H1 (cell line): Measurements from ENCODE around the gene SPIRE1.
A peak's percentile ranks its signal among the peaks of the same experiment; 100 is the strongest.

Experiments
- CREB1 ChIP-seq: IDR thresholded peaks from 2 replicates; pipeline ENCODE4 v1.6.1; 2012; ENCODE audit warnings: inconsistent platforms
- EGR1 ChIP-seq: IDR thresholded peaks from 2 replicates; pipeline ENCODE4 v1.6.1; 2011; ENCODE audit warnings: low read depth, low read length, borderline replicate concordance
- EP300 ChIP-seq, 2 experiments: IDR thresholded peaks; 1 replicate in 1 of 2; 2 replicates in 1 of 2; pipeline ENCODE4 v1.6.1; 2011 to 2012; ENCODE audit warnings: low read depth in 2 of 2, low read length in 2 of 2, mild to moderate bottlenecking in 2 of 2, borderline replicate concordance in 1 of 2, inconsistent platforms in 1 of 2, moderate library complexity in 1 of 2
- GABPA ChIP-seq: IDR thresholded peaks from 2 replicates; pipeline ENCODE4 v1.6.1; 2011; ENCODE audit warnings: mild to moderate bottlenecking, low read length, moderate library complexity, borderline replicate concordance; ENCODE audit not compliant: insufficient read depth
- POLR2AphosphoS5 ChIP-seq: IDR thresholded peaks from 2 replicates; pipeline ENCODE4 v1.6.1; 2011; ENCODE audit warnings: low read depth, low read length
- SP2 ChIP-seq: IDR thresholded peaks from 2 replicates; pipeline ENCODE4 v1.6.1; 2012; ENCODE audit warnings: mild to moderate bottlenecking, low read length, inconsistent platforms
- TEAD4 ChIP-seq: IDR thresholded peaks from 2 replicates; pipeline ENCODE4 v1.6.1; 2012; ENCODE audit warnings: low read depth, low read length, inconsistent platforms, mixed read lengths
- TF ChIP-seq, protein P1 (sequence below), 3 experiments: IDR thresholded peaks; 1 replicate in 2 of 3; 2 replicates in 1 of 3; pipeline versions ENCODE4 v1.5.1 to v1.6.1; 2011; ENCODE audit warnings: low read length in 3 of 3, mild to moderate bottlenecking in 3 of 3, inconsistent platforms in 2 of 3, low read depth in 1 of 3, moderate library complexity in 1 of 3; ENCODE audit not compliant: insufficient read depth in 1 of 3; ENCODE audit errors: control extremely low read depth in 1 of 3
- TF ChIP-seq, protein P2 (sequence below): IDR thresholded peaks from 2 replicates; pipeline ENCODE4 v1.6.1; 2012; ENCODE audit warnings: low read length, inconsistent platforms

DNA sequence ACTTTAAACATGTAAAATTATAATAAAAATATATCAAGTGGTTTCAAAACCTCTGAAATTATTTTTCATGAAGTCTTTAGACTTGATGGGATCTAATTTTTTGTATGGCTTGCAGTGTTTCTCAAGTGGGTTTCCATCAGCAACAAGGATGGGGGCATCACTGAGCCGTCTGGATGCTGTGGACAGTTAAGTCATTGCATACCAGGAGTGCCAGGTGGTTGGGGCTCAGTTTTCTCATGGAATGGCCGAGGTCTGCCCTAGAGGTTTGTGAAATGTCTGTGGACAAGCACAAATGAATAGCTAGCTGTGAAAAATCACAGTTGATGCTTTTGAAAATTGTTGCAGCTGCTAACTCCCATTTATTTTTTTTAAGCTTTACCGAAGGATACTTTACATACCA, 248.4 kb downstream of the SPIRE1 start:
- TF ChIP-seq, protein P1, sequence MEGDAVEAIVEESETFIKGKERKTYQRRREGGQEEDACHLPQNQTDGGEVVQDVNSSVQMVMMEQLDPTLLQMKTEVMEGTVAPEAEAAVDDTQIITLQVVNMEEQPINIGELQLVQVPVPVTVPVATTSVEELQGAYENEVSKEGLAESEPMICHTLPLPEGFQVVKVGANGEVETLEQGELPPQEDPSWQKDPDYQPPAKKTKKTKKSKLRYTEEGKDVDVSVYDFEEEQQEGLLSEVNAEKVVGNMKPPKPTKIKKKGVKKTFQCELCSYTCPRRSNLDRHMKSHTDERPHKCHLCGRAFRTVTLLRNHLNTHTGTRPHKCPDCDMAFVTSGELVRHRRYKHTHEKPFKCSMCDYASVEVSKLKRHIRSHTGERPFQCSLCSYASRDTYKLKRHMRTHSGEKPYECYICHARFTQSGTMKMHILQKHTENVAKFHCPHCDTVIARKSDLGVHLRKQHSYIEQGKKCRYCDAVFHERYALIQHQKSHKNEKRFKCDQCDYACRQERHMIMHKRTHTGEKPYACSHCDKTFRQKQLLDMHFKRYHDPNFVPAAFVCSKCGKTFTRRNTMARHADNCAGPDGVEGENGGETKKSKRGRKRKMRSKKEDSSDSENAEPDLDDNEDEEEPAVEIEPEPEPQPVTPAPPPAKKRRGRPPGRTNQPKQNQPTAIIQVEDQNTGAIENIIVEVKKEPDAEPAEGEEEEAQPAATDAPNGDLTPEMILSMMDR (IDR thresholded peaks at IDR 0.05; ENCODE audit: control extremely low read depth in 1 of 3, insufficient read depth in 1 of 3, low read depth in 1 of 3, low read length in 3 of 3): no peak
- no peak for TF ChIP-seq POLR2AphosphoS5
- no peak for TF ChIP-seq CREB1
- TF ChIP-seq EP300 (IDR thresholded peaks at IDR 0.05; ENCODE audit: borderline replicate concordance in 1 of 2, low read depth in 2 of 2, low read length in 2 of 2): no peak
- no peak for TF ChIP-seq EGR1
- TF ChIP-seq GABPA: no peak
- TF ChIP-seq, protein P2, sequence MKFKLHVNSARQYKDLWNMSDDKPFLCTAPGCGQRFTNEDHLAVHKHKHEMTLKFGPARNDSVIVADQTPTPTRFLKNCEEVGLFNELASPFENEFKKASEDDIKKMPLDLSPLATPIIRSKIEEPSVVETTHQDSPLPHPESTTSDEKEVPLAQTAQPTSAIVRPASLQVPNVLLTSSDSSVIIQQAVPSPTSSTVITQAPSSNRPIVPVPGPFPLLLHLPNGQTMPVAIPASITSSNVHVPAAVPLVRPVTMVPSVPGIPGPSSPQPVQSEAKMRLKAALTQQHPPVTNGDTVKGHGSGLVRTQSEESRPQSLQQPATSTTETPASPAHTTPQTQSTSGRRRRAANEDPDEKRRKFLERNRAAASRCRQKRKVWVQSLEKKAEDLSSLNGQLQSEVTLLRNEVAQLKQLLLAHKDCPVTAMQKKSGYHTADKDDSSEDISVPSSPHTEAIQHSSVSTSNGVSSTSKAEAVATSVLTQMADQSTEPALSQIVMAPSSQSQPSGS: no peak
- TF ChIP-seq SP2: no peak
- 0 out of 2 replicates have a peak, but pooled peaks have one; percentile 12 for TF ChIP-seq TEAD4
